ELF-1 (cell line): ENCODE data around the gene B4GALNT2.

Experiments used
- DNase-seq: peaks from one replicate; pipeline ENCODE4 v3.0.0-alpha.2; 2016; ENCODE audit warnings: low read depth, low spot score

B4GALNT2 gene

GRCh38 chr17:49210158-49211029 is 77.8 kb downstream of the B4GALNT2 start, which contains the start of the genes ABI3 and GNGT2:
Gene ABI3 (plus strand): TSS chr17:49210707. CDS start chr17:49210725, 18 bp downstream.
Gene GNGT2 (minus strand): TSS chr17:49210574. CDS start chr17:49207422, 3,152 bp downstream.
- DNase-seq = no peak

DNA sequence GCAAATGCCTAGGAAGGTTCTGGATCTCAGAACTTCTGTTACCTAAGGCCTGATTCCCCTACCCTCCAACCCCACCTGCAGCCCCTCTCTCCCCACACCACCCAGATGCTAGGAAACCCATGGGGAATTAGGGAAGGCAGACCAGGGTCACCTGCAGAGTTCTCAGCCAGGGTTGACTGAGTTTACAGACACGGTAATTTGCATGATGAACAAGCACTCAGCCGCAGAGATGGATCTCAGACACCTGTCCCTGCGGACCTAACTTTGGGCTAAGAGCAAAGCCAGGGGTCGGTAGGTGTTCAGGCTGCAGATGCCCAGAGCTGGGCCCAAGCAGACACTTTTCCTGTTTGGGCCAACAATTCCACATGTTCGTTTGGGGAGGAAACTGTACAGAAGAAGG is 80.8 kb downstream of the B4GALNT2 start:
- no peak for DNase-seq

DNA sequence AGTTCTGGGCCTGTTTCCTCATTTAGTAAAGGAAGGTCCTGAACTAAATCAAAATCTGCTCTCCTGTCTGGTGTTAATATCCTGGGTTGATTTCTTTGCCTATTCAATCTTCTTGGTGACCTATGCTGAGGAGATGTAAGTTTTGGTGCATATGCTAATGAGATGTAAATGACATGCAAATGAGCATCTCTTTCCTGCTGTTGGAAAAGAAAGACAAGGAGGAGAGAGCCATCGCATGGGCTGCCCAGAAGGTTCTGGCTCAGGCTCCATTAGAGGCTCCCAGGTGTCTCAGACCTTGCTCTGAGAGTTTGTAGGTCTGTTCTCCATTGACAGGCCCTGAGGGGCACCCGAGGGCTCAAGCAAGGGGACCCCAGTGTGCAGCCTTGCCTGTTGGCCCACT is 81.3 kb downstream of the B4GALNT2 start:
- no peak for DNase-seq

DNA sequence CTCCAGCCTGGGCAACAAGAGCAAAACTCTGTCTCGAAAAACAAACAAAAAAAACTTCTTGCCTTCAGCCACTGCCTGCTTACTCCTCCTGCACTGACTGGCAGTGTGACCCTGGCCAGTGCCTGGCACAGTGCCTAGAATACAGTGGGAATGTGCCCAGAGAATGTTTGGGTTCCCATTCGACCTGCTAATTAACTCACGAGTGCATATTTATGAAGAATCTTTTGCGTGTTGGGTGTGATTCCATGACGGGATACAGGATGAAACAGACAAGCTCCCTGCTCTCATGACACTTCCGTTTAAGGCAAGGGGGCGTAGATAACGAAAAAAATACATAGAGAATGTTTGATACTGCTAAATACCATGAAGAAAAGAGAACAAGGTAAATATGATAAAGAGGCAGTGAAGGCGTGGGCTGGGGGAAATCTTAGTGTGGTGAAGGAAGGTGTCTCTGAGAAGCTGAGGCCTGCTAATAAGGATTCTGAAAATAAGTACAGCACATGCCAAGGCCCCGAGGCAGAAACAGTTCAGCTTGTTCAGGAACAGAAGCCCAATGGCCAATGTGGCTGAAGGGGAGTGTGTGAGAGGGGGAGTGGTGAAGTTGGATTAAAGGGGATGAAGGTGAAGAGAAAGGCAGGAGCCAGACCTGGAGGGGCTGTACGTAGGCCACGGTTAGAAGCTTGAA is 82.2 kb downstream of the B4GALNT2 start:
- DNase-seq = no peak

- DNase-seq = no peak
These were observed 83.9 kb downstream of the B4GALNT2 start for GRCh38 chr17:49216482-49216881.

DNA sequence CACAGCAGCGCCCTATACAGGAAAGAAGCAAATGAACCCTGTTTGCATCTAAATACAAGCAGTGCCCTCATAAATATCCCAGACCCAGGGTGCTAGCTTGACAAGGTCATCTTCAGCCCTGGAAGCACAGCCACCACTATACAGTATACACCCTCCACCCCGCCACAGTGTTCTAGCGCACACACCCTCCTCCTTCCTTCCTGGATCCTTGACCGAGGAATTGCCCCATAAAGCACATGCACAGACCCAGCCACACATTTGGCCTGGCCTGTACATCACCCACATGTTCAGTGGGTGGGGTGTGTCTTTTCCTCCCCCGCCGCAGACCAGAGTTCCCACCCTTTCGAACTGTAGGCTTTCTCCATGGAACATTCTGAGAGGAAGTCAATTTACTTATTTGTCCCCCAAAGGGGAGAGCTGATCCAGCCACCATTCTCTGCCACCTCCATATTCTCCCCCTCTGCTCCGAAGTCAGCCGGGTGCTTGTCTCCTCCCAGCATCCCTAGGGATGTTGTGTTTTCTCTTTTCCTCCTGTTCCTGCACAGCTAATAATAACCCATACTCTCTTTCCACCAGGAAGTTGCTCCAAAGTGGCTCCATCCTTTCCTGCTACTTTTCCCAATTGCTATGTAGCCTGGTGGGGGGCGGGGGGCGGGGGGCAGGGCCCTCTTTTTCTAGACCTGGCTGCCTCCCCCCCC is 84.5 kb downstream of the B4GALNT2 start:
- DNase-seq = no peak

- no peak for DNase-seq
These were observed 85.3 kb downstream of the B4GALNT2 start for GRCh38 chr17:49217651-49218413.

GRCh38 chr17:49218941-49219913 is 86.7 kb downstream of the B4GALNT2 start:
- no peak for DNase-seq

DNA sequence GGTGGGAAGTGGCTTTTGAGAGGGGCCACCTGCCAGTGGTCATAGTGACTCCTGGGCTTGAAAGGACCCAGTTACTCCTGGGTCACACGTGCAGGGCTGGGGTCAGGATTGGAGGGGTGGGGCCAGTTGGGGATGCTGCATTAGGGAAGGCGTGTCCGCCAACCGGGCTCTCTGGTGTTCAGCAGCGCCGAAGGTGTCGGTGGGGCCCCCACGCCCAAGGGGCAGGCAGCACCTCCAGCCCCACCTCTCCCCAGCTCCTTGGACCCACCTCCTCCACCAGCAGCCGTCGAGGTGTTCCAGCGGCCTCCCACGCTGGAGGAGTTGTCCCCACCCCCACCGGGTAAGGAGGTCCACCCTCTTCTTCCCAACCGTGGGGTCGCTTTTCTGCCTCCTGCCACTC is 87.4 kb downstream of the B4GALNT2 start:
- DNase-seq = no peak

GRCh38 chr17:49223168-49223516 is 90.6 kb downstream of the B4GALNT2 start:
- no peak for DNase-seq

- DNase-seq = peak; percentile 84
These were observed 91.1 kb downstream of the B4GALNT2 start for GRCh38 chr17:49223517-49224197.

GRCh38 chr17:49224198-49224996 is 91.8 kb downstream of the B4GALNT2 start:
- DNase-seq = peak; percentile 56

DNA sequence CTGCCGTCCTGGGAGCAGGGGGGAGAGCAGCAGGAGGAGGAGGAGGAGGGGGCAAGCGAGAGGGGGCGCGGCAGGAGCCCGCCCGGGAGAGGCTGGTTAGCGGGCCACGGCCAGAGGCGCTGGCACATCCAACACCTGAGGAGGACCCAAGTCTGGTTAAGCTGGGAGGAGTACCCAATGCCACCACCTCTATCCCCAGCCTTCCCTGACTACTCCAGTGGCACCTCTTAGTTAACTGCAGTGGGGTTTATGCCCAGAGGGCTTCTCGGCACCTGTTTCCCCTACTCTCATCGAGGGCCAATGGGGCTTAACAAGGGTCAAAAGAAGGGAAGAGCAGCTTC is 92.4 kb downstream of the B4GALNT2 start:
- DNase-seq = peak; percentile 29

GRCh38 chr17:49225554-49226236 is 93.1 kb downstream of the B4GALNT2 start:
- DNase-seq = no peak
